GM12875 (cell line): ENCODE results near the gene FRMD1.

Experiments used
- H3K4me3 ChIP-seq: one replicate; pipeline ENCODE4 v1.5.1; 2011; ENCODE audit warnings: low read depth, low read length, control low read depth
- TF ChIP-seq, protein P1 (sequence below): IDR thresholded peaks from 2 replicates; pipeline ENCODE4 v1.5.1; 2011; ENCODE audit warnings: low read depth, mild to moderate bottlenecking, control low read depth, inconsistent platforms, low read length, moderate library complexity, borderline replicate concordance; ENCODE audit not compliant: insufficient read depth

Gene FRMD1

GRCh38 chr6:168075787-168076202 is 3.2 kb downstream of the FRMD1 start:
- no peak overlapping the region for H3K4me3 ChIP-seq
- TF ChIP-seq, protein P1, sequence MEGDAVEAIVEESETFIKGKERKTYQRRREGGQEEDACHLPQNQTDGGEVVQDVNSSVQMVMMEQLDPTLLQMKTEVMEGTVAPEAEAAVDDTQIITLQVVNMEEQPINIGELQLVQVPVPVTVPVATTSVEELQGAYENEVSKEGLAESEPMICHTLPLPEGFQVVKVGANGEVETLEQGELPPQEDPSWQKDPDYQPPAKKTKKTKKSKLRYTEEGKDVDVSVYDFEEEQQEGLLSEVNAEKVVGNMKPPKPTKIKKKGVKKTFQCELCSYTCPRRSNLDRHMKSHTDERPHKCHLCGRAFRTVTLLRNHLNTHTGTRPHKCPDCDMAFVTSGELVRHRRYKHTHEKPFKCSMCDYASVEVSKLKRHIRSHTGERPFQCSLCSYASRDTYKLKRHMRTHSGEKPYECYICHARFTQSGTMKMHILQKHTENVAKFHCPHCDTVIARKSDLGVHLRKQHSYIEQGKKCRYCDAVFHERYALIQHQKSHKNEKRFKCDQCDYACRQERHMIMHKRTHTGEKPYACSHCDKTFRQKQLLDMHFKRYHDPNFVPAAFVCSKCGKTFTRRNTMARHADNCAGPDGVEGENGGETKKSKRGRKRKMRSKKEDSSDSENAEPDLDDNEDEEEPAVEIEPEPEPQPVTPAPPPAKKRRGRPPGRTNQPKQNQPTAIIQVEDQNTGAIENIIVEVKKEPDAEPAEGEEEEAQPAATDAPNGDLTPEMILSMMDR, result no peak

GRCh38 chr6:168075216-168075615 is 3.8 kb downstream of the FRMD1 start:
- TF ChIP-seq, protein P1, result no peak
- no peak overlapping the region for H3K4me3 ChIP-seq

GRCh38 chr6:168073937-168074730 is 4.9 kb downstream of the FRMD1 start:
- no peak overlapping the region for H3K4me3 ChIP-seq
- TF ChIP-seq, protein P1, result no peak

- TF ChIP-seq, protein P1, result no peak
These were observed 6.3 kb downstream of the FRMD1 start for GRCh38 chr6:168072730-168073129.

DNA sequence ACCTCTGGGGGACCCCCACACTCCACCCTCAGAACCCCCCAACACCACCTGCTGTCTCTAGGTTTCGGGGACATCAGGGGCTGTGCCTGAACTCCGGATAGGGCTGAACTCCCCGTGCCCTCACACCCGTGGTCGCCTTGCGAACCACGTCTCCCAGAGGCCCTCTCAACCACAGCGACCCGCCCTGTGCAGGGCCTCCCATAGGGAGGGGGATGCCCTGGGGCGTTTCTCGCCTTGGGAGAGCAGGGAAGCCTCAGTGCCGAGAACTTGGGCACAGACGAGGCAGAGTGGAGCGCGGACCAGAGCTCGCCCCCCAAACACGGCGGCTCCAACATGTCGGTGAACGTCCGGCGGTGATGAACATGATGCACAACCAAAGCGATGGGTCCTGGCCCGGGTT is 6.8 kb downstream of the FRMD1 start:
- TF ChIP-seq, protein P1, result no peak
- no peak overlapping the region for H3K4me3 ChIP-seq

More at GRCh38 chr6:168072730-168073129, 6.3 kb downstream of the FRMD1 start:
- no peak overlapping the region for H3K4me3 ChIP-seq

DNA sequence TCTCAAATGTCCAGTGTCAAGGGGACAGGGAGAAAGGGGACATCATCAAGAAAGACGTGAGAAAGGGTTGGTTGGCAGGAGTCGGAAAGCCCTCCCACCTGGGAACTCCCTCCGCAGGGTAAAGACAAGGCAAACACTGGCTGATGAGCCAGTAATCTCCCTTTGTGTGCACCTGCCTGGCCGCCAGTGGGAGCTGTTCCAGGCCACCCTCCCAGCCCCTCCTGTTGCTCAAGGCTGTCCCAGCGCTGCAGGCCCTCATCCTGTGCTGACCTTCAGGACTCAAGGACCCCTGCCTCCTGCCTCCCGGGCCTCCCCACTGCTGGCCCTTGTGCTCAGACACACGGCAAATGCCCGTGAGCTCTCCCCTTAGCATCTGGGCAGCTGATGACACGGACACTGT is 7.4 kb downstream of the FRMD1 start:
- H3K4me3 ChIP-seq, result no peak overlapping the region
- TF ChIP-seq, protein P1, result 0 out of 2 replicates have a peak, but pooled peaks have one; percentile 11

- TF ChIP-seq, protein P1, result no peak
- H3K4me3 ChIP-seq, result no peak overlapping the region
These were observed 8.2 kb downstream of the FRMD1 start for GRCh38 chr6:168070804-168071203.
